SIG-M5 treated with dmso at 0.1 percent for 504 hours (cell line): ENCODE results near the gene TRIM59.
A peak's percentile ranks its signal among the peaks of the same experiment; 100 is the strongest.

Experiments
- DNase-seq: peaks from one replicate; lab custom pipeline; 2025; ENCODE audit not compliant: unreplicated experiment; lab: John Stamatoyannopoulos, UW

Gene TRIM59, protein sequence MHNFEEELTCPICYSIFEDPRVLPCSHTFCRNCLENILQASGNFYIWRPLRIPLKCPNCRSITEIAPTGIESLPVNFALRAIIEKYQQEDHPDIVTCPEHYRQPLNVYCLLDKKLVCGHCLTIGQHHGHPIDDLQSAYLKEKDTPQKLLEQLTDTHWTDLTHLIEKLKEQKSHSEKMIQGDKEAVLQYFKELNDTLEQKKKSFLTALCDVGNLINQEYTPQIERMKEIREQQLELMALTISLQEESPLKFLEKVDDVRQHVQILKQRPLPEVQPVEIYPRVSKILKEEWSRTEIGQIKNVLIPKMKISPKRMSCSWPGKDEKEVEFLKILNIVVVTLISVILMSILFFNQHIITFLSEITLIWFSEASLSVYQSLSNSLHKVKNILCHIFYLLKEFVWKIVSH

DNA sequence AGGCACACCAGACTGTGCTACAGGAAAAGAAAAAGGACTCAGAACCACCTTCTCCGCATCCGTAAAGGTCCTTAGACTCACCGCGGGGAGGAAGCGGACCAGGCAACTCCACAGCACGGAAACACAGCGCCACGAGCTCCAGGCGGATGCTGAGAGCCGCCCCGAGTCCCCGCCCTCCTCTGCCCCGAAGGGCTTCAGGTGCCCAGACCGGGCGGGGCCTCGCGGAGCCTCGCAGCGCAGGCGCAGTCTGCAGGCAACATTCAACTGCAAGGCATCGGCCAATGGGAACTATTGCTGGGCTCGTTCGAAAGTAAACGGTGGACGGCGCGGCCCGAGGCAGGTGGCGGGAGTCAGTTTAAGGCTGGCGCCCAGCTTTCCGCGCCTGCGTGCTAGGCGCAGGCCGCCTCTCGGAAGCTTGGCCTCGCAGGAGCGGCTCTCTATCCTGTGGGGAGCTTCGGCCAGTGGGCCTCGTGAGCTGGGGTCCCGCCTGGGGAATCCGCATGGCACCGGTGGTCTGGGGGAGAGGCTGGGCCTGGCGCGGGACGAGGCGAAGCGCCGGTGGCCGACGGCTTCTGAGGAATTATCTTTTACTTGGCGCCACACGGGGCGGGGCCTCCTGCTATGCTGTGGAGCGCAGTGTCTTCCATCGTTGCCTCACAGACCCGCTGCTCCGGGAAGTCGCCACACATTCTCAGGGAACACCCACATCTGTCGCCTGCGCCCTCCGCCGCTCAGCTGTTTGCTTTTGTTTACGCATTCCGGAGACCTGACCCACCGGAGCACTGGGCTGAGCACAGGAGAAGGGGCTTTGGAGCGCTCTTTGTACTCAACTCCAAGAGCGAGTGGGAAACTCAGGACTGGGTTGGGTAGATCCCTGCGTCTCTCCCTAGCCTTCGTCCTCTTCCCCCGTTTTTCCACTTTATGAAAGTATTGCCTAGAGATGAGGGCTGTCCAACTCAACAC is at the start of gene TRIM59:
TSS of gene TRIM59 (minus strand) at position 151 of the 963 bp plus-strand sequence. CDS start 10,603 bp downstream, outside the sequence.
- DNase-seq: peak; percentile 94

DNA sequence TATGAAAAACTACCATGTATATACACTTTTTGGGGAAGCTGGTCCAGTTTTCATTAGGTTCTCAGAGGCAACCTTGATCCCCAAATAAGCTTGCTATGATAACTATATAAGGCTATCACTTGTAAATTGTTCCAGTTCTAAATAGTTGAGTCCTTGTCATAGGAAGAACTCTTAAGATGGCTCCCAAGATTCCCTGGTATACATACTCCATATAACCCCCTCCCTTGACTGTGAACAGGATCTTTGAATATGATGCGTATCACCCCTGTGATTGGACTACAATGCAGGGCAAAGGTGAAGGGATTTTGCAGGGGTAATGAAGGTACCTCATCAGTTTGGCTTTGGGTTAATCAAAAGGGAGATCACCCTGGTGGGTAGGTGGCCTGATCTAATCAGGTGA is 48.6 kb upstream of the TRIM59 start:
- no peak for DNase-seq

DNA sequence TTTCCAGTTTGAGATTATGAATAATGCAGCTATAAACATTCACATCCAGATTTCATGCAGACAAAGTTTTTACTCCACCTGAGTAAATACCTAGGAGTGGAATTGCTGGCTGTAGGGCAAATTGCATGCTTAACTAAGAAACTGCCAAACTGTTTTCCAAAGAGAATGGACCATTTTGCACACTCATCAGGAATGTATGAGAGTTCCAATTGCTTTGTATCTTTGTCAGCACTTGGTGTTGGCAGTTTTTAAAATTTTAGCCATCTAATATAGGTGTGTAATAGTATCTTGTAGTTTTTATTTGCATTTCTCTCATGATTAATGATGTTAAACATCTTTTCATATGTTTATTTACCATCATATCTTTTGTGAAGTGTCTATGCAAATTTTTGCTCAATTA is 40.6 kb upstream of the TRIM59 start:
- no peak for DNase-seq

DNA sequence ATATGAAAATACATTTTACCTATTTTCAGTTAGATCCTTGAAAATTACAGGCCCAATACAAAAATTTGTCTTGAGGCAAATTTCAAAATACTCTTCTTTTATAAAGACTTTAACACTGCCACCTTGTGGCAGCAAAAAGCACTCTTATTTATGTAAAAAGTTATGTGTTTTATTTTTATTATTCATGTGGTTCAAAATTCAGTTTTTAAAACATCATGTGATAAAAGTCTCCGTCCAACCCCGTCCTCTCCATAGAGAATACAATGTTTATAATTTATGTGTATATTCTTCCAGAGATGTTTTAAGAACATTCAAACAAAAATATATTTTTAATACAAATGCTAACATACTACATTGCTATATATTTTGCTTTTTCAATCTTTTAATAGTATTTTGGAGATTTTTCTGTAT is 36.9 kb upstream of the TRIM59 start:
- DNase-seq: peak; percentile 52

DNA sequence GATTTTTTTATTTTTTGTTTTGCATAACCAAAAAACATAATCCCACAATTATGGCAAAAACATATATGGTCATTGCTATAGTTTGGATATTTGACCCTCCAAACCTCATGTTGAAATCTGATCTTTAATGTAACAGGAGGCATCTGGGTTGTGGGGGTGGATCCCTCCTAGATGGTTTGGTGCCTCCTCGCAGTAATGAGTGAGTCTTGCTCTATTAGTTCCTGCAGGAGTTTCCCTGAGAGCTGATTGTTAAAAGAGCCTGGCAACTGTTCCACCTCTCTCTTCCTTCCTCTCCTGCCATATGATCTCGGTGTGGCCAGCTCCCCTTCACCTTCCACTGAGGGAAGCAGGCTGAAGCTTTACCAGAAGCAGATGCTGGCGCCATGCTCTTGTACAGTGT is 33.2 kb upstream of the TRIM59 start:
- DNase-seq: no peak

DNA sequence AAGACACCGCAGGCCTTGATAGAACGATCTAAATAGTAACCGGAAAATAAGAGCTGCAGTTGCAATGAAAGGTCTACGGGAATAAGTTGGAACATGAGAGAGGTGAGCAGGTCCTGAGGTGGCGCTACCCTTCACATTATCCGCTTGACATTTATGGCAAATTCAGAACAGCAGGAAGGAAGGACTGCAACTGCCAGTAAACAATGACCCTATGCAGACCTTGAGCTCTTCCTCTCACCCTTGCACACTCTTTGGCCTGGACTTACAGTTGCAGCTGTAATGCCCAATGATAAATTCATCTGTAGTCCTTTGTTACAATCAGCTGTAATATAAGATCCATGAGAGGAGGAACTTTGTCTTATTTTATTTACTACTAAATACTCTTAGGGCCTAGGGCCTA is 32.3 kb upstream of the TRIM59 start:
- no peak for DNase-seq

DNA sequence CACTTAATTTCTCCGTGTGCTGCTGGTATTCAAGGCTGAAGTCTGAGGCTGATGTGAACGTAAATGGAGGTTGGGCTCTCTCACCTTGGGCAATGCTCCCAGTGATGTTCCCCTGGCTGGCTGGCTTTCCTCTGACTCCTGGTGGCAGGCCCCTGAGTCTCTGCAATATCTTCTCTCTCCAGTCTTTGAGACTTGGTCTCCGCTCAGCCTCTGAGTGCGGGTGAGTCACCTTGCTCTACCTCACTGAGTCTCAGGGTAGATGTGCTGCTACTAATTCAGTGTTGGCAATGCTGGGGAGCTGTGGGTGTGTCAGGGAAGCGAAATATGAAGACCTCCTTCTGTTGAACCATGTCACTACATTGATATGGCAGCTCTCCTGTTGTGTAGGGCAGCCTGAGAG is 31.3 kb upstream of the TRIM59 start:
- no peak for DNase-seq

DNA sequence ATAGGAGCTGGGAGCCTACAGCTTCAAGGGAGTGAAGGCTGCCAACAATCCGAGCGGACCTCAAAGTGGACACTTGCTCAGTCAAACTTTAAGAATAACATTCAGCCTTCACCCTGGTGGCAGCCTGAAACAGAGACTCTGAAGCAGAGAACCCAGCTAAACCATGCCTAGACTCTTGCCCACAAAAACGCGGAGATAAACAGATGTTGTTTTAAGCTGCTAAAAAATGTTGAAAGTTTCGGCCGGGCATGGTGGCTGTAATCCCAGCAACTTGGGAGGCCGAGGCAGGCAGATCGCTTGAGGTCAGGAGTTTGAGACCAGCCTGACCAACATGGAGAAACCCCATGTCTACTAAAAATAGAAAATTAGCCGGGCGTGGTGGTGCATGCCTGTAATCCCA is 29.8 kb upstream of the TRIM59 start:
- no peak for DNase-seq

DNA sequence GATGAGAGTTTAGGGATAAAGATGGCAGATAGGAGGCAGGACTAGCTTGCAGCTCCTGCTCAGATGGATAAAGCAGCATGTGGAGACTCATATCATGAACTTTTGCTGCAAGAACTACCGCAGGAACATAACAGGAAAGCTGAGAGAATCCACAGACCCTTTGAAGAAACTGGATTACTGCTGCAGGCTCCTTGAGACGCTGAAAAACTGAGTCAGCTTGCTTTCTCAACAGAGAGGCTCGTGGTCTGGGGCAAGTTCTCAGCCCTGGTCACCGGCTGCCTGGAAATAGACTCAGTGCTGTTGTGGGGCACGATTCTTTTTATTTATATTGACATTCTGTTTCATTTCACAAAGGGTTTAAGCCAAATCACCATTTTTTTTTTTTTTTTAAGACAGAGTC is 28.8 kb upstream of the TRIM59 start:
- DNase-seq: no peak

DNA sequence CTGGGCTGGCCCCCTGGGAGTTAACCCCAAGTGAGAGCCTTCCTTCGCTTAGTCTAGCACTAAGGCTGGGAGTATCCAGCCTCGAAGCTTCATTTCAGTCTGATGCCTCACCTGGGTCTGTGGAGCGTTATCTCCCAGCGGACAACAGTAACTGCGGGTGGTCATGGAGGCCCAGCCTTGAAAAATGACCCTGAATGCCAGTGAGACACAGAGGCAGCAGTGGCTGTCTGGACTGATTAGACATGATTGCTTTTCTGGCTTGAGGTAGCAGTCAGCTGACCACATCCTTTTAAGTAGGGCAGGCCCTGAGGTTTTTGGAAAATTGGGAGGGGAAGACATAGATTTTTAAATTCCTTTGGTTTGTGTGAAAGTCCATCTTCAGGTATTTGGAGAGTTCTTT is 28.2 kb upstream of the TRIM59 start:
- DNase-seq: no peak

DNA sequence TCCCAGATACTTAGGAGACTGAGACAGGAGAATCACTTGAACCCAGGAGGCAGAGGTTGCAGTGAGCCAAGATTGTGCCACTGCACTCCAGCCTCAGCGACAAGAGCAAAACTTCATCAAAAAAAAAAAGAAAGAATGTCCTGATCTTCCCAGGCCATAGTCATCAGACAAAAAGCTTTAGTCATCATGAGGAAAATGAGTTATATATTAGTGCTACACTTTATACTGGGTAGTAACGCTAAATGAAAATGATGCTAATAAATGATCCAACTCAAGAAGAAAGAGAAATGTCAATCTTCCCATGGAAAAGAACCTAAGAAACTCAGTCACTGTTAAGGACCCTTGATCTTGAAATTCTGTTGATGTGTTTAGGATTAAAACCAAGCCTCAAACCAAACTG is 26.3 kb upstream of the TRIM59 start:
- DNase-seq: no peak

DNA sequence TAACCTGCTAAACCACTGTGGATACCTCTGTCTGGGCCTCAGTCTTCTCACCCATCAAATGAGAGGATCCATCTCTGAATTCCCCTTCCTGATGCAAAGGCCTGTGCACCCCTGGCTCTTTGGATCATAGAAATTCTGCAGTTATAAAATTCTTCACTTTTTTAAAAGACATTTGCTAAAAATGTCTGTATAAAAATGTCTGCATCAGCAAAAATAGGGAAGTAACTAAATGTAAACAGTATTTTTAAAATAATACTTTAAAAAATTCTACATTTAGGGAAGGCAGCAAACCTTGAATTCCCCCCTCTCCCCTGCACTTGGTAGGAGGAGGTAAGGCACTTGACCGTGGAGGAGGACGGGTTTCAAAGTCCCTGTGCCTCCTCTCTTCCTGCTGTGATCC is 25.6 kb upstream of the TRIM59 start:
- DNase-seq: no peak

DNA sequence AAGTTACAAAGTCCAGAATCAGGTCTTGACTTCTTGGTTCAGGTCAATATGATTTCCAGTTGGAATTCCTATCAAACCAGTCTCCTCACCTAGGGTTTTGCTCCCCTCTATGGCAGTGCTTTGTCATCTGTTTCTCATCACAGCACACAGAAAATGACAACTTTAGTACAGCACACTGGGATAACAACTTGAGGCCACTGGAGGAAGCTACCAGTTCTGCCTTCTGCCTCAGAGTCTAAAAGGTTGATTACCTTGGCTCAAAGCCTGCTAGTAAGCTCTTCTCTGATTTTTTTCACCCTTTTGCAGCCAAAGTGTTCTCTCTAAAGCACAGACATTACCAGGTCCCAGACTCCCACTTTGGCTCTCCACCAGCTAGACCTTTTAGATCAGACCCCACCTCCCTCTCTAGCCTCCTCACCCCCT is 24.8 kb upstream of the TRIM59 start:
- DNase-seq: no peak

DNA sequence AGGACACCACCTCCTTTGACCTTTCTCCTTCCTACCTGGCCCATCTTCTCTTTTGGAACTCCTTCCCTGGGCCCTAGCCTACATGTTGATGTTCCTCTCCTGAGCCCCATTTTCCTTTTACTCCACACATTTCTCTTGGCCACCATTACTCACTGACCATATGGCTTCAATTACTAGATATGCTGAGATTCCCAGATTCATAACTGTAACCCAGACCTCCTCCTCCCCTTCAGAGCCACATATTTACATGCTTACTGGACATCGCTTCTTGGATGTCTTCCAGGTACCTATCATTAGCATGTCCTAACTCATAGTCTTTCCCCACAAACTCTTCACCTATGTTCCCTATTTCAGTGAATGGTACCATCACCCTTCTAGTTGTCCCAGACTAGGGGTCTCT is 24.4 kb upstream of the TRIM59 start:
- DNase-seq: no peak

DNA sequence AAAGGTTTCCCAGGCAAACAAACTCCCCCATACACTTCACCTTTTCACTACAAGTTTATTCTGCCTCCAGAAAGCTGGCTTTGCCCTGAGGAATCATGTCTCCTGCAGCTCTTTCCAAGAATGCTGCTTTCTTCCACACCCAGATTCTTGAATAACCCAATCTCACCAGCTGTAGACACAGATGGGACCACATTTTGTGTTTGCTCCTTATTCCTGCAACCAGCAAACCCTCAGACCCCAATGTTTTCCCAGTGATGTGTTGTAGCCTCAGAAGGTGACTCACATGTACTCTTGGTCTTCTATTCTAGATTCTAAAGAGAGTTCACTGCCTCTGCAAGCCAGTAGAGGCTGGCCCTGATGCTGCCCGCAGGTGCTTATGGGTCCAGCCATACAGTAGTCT is 23.6 kb upstream of the TRIM59 start:
- no peak for DNase-seq

DNA sequence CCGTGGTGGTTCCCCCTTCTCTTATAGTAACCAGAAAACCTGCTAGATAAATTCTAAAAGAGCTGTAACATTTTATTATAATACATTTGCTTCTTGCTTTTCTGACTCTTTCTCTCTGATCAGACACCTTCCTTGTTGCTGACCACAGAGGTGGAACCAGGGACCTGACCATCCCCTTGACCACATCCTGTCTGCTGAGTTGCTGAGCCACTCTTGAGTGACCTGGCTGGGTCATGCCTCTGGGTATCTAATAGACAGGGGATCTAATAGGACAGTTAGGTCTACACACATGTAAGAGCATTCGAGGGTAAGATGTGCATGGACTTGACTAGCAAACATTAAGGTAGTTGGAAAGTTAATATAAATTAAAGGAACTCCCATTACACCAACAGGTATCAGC is 22.8 kb upstream of the TRIM59 start:
- DNase-seq: no peak

DNA sequence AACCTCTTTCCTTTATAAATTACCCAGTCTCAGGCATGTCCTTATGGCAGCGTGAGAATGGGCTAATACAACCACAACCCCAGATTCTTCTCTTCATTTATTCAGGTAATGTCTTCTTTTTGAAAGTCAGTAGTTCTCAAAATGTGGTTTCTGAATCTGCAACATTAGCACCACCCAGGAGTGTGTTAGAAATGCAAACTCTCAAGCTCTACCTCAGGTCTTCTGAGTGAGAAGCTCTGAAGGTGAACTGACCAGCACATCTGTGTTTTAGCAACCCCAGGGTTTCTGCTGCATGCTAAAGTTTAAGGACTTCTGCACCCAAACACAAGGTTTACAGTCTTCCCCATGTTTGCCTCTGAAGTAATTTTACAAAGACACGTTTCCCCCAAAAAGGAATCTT is 22.3 kb upstream of the TRIM59 start:
- DNase-seq: no peak

DNA sequence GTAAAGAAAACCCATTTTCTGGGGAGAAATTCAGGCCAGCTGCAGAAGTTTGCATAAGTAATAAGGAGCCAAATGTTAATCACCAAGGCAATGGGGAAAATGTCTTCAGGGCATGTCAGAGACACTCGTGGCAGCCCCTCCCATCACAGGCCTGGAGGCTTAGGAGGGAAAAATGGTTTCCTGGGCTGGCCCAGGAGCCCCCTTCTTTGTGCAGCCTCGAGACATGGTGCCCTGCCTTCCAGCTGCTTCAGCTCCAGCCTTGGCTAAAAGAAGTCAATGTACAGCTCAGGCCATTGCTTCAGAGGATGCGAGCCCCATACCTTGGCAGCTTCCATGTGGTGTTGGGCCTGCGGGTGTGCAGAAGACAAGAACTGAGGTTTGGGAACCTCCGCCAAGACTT is 20.6 kb upstream of the TRIM59 start:
- DNase-seq: no peak

DNA sequence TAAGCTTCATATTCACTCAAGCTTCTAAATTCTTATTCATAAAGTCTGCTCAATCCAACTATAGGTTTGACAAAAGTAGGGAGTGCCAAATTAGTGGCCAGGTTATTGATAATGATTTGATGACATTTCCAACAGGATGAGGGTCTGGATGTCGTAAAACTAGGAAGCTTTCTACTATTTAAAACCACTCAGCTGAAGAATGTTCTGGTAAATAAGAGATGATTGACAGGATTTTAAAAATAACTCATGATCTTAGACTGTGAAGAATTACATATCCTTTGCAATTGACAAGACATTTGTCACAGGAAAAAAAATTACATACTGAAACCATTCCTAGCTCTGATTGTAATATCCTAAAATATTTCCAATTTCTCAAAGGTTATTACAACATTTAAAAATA is 15.4 kb upstream of the TRIM59 start:
- DNase-seq: no peak

DNA sequence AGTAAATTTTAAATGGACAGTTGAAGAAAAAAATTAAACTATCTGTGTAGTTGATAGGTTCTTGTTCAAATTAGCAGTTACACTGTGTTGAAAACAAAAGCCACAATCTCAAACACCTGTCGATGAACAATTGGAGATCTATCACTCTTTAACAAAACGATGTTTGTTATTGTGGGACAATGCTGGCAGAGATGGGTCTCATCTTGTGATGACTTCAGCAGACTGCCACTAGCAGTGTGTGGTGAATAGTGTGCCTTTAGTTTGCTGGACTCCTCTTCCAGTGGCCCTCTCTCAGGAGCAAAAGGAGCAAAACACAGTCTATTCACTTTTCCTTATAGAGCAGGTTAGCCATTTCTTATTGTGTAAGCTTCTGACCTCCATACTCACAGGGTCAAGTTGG is 14.7 kb upstream of the TRIM59 start:
- DNase-seq: no peak

DNA sequence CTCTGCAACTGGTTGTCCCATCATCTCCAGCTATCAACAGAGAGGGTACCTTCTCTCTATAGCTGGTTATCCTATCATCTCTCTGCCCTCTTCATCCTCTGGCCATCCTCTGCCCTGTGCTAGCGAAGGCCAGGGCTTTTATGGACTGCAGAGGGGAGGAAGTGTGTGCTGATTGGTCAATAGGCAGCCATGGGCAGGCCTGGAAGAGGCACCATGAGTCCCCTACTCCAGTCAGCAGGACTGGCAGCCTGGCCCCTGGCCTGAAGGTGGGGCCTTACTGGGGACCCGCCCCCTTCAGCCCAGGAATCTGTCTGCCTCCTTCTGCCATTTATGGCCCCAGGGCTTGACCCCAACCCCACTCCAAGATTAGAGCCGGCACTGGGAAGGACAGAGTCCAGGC is 10.4 kb upstream of the TRIM59 start:
- DNase-seq: no peak

DNA sequence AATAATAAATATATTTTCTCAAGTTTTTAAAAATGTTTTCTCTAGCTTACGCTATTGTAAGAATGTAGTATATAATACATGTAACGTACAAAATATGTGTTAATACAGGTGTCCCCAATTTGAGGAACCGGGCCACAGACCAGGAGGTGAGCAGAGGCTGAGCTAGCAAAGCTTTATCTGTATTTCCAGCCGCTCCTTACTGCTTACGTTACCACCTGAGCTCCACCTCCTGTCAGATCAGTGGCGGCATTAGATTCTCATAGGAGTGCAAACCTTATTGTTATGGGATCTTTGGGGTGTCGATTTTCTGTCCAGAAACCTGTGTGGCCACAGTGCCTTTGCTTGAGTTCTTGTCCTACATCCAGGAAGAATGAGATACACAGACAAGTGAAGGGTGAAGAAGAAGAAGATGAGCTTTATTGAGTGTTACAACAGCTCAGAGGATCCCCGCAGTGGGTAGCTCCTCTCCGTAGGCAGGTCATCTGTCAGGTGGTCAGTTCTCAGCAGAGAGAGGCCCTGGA is 9.9 kb upstream of the TRIM59 start:
- DNase-seq: no peak
